Activated naive CD4-positive, alpha-beta T cell treated with Interleukin-2 at 50 U/mL for 16 hours (primary cell): ENCODE data around the gene PTPRN2.

ENCODE experiments used
- DNase-seq: peaks from one replicate; pipeline ENCODE4 v3.0.0-alpha.2; 2020

Gene PTPRN2

DNA sequence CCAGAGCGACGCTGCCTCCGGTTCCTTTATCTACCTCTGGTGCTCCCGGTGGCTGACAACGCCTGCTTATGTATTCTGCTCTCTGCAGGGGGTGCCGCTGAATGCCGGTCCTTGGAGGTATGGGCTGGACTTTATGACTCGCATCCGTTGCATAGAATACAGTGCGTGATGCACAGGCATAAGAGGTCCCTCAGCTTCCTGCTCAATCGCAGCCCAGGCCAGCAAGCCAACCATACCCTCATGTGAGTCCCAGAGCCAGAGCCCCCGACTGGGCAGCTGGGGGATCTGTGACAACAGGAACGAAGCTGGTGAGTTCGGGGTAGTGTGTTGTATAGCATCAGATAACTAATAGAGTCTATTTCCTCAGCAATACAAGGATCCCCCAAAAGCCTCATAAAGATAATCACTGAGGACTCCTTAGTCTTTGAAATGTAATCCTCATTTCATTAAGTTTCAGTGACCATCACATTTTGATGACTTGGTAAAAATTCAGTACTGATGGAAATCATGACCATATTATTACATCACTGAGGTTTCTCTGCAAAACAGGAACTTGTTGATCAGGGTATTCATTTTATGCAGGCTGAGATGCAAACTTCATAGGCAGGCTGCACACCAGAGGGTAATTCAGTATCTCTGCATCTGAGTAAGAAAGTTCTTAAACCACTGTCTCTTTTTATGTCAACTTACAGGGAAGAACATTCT lies 607.8 kb downstream of the PTPRN2 start:
- DNase-seq, result no peak

DNA sequence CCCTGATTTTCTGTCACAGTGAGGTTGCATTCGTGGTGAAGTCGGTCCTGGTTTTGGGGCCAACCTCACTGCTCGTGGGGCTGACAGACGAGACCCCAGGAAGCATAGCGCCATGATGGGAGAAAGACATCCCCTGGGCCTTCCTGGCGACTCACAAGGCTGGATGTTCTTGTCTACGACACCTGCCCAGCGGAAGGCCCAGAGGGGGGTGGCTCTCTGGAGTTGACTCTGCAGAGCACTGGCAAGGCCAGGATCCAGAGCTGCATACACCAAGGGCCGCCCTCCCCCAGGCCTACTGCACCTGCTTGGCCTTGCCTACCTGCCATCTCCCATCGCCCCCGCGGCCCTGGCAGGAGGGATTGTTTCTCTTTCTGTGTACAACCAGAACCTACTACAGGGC lies 608.9 kb downstream of the PTPRN2 start:
- no peak for DNase-seq

DNA sequence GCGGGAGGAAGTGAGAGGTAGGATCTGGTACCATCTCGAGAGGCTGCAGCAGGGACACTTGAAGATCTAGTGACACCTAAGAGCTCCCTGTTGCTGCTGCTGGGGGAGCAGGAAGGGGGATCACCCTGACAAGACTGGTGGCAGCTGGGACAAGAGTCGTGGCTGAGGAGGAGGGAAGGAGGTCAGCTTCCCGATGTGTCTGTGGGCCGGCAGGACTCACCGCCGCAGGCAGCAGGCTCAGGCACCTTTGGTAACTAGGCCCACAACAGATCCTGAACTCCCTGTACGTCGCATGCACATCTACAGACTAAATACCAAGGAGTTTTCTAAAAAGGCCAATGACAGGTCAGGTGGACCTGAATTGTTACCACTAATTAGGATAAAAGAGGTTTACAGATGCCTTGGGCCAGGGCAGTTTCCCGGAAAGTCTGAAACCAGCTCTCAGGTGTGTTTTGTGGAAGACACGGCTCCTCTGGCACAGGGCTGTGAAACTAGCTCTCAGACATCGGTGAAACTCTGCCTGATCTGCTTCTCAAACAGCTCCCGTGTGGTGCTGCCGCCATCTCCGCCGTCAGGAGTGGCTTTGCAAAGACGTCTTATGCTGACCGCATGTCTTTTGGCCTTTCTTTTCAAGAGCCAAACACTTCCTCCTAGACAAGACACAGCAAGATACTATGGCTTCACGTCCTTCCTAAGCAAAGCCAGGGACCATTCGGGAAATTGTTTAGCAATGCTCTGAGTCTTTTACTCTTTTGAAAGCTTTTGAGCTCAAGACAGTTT lies 609.7 kb downstream of the PTPRN2 start:
- no peak for DNase-seq

DNA sequence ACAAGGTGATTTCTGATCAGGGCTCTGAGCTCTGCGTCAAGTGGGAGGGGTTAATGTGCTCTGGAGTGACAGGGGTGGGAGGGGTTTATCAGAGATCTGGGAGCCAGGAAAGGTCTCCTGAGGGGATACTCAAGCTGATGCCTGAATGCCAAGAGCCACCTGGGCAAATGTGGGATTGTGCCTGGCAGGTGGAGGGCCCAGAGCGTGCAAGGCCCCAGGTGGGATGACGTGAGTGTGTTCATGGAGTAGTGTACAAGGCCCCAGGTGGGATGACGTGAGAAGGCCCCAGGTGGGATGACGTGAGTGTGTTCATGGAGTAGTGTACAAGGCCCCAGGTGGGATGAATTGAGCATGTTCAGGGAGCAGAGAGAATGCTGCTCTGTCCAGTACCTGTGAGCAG lies 610.3 kb downstream of the PTPRN2 start:
- DNase-seq, result no peak

DNA sequence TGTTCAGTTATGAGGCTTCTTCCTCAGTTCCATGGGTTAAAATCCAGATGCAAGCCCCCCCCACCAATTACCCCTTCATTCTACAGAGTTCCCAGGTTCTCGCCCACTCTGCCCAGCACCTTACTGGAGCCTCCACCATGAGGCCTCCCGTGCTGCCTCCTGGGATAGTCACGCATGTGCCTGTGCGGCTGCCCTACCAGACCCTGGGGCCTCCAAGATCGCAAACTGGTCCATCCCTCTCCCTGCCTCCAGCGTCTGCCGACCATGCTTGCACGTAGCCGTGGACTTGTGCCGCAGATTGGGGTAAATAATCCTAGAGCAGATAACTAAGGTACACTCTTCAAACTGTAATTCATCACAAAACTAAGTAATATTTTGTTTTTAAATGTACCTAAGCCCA lies 611.2 kb downstream of the PTPRN2 start:
- DNase-seq, result no peak

DNA sequence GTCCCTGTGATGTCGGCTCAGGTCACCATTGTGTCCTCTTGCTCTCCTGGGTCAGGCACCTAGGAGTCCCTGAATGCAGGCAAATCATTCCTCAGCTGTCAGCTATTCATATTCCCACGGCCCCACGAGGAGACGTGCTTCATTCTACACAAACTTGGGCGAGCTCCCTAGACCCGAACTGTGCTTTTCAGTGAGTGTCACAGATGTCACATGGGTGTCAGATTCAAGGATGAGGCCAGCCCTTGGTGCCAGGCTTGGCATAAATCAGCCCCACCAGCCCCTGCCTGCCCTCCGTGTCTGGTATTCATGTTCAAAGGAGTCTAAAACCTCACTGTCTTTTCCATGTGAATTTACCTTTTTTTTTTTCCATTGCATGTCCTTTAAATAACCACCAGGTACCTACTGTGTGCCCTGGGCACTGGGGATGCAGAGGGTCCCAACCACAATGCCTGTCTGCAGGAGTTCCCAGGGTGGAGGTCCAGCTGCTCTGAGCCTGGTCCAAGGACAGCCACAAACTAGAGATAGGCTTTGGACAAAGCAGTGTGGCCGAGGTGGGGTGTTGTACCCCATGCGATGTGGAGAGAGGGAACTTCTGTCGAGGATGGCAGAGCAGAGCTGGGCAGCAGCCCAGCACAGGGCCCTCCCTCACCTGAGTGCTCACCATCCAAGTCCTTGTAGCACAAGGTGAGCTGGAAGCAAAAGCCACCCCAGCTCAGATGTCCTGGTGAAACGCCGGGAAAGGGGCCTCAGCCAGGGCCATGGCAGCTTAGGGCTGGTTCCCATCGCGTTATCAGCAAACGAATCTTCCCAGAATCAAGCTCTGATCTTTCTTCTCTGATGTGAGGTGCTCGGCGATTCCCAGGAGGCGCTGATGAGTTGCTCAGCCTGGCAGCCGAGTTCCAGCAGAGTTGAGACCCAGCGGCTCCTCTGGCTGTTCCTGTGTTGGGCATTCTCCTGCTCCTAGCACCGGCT lies 611.9 kb downstream of the PTPRN2 start:
- no peak for DNase-seq

DNA sequence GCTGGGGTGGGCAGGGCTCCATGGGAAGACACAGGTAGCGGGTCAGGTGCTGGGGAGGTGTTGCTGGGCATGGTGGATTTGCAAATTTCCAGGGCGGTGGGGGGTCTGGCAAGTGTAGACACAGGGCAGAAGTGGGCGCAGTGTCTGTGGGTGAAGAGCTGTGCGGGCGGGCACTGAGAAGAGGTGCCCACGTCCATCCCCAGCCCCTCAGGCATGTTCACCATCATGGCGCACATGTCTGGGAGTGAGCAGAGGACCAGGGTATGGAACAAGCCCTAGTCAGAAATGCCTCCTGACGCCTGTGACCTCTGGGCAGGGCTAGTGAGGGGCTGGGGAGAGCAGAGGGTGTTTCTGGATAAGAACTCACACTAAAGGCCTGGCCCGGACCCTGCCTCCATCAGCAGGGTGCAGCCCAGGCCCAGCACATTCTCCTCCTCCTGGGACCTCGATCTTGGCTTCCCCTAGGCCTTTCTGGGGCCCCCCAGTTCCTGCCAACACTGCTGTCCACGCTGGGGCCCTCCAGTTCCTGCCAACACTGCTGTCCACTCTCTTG lies 612.9 kb downstream of the PTPRN2 start:
- no peak for DNase-seq

DNA sequence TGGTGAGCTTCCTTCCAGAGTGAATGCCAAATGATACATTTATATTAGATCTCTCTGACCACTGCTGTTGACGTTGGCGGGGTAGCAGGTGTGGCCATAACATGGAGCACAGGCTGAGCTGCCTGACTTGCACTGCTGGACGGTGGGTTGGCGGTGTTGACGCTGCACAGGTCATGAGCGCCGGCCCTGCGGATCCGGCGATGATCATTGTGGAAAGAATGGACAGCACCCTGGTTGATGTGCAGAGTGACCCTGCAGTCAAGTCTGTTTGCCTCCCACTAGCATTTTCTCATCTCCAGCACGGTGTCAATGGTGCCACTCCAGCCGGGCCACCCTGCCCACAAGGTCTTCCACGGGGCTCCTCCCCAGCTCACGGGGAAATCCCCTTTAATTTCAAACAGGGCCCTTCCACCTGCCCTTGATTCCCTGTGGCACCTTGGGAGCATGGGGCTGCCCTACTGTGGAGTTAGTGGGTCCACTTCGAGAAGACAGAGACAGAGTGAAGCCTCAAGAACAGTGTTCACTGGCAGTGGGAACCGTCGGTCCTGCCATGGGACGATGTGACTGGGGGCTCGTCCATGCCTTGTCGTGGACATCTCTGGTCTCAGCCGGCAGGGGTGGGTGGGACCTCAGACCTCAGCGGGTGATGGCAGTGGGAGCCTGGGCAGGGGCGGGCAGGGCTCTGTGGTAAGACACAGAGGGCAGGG lies 613.5 kb downstream of the PTPRN2 start:
- no peak for DNase-seq

DNA sequence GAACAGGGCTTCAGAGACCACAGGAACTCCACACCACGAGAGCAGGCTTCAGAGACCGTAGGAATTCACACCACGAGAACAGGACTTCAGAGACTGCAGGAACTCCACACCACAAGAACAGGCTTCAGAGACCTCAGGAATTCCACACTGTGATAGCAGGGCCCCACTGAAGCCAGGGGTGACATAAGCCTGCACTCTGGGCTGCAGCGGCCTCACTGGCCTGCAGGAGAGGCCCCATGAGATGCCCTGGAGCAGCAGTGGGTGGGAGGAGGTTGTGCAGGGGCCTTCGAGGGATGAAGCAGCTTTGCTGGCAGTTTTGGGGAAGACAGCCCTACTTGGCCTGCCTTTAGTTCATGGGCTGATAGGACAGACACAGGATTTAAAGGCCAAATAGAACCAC lies 614.7 kb downstream of the PTPRN2 start:
- DNase-seq, result no peak

DNA sequence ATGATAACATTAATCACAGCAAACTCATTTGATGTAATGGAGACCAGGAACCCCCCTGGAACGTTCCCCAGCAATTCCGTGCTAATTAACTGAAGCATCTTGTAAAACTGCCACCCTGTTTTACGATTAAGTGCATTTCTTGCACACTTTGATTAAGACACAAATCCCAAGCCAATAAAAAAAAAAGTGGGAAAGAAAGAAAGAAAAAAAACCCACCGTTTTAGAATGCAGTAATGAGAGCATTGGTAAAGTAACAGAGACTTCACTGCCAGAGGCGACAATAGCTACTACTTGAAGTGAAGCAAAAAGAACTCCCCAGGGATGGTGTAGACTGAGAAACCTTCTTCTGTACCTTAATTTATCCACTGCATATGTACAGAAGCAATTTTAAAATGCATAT lies 616.1 kb downstream of the PTPRN2 start:
- no peak for DNase-seq

DNA sequence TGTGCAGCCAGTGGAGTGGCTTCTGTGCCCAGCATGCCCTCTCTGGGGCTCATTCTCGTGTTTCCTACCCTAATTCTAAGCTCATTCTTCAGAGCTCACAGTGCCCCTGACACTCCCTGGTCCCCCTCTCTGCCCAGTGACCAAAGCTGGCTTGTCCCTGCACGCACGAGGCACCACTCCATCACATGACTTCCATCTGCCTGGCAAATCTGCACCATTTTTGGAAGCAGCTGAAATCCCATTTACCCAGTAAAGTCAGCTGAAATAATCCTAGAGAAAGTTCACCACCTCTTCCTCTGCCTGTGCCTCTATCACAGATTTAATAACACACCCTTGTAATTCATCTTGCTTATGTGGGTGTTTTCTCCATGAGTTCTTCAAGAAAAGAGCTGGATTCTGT lies 616.9 kb downstream of the PTPRN2 start:
- DNase-seq, result no peak

DNA sequence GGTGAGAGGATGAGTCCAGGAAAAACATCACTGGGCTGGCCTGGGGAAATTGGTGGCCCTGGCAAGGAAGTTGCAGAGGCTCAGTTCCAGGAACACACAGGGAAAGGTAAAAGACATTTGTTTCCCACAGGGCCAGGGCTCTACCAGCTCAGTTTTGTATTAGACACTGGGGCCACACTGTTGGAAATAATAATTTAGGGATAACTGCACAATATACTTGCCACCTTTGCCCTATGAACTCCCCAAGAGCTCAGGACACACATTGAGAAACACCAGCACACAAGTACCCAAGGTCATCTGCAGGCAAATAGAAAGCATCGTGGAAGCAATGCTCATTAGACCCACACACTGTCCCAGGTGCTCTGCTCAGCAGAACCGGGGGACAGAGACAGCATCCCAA lies 617.6 kb downstream of the PTPRN2 start:
- DNase-seq, result no peak

DNA sequence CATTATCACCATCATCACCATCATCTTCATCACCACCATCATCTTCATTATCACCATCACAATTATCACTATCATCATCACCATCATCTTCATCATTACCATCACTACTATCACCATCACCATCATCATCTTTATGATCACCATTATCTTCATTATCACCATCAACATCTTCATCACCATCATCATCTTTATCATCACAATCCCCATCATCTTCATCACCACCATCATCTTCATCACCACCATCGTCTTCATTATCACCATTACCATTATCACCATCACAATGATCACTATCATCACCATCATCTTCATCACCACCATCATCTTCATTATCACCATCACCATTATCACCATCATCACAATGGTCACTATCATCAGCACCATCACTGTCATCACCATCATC lies 621.1 kb downstream of the PTPRN2 start:
- DNase-seq, result no peak

DNA sequence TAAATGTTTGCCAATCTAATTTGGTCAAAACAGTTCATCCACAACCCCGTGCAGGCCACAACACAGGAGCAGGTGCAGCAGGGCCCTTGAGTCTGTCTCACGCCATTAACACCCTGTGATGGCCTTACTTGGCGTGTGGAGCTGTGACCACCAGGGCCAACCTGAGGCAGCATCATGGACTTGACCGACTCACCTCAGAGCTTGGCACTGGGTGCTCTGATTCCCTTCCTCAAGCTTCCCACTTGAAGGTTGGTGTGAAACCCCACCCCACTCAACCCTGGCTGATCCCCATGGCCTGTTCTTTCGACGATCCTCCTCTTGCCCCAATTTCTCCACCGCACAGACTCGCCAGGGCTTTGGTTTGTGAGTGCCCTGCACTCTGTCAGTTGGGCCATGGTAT lies 623.1 kb downstream of the PTPRN2 start:
- no peak for DNase-seq

DNA sequence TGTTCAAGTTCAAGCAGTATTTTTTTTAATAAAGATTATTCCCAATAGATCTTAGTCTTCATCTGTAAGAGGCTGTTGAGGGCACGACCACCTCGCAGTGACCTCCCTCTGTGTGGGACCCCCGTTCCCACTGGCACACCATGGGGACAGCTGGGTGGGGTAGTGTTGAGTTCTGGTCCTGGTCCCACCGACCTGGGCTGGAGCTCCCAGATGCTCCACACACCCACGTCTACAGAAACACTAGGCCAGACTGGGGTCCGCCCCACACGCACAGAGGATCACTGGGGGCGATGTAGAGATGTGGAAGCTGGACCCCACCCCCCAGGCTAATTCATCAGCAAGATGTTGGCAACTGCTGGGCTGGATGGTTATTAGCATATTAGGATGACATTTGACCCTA lies 623.6 kb downstream of the PTPRN2 start:
- no peak for DNase-seq

DNA sequence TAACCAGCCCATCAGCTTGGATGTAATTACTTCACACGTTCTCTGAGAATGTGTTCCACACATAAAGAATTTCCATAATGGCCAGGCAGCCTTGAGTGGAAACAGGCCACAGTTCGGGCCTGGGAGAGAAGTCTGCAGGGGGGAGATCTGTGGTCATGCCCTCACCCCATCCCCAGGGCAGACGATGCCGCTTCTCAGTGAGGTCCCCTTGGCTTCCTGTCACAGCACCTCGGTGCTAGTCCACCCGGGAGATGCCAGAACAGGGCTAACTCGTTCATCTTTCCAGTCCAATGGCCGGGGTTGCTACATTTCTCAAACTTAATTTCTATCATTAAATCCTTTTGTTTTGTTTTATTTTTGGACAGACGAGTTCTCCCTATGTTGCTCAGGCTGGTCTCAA lies 624.1 kb downstream of the PTPRN2 start:
- DNase-seq, result no peak

DNA sequence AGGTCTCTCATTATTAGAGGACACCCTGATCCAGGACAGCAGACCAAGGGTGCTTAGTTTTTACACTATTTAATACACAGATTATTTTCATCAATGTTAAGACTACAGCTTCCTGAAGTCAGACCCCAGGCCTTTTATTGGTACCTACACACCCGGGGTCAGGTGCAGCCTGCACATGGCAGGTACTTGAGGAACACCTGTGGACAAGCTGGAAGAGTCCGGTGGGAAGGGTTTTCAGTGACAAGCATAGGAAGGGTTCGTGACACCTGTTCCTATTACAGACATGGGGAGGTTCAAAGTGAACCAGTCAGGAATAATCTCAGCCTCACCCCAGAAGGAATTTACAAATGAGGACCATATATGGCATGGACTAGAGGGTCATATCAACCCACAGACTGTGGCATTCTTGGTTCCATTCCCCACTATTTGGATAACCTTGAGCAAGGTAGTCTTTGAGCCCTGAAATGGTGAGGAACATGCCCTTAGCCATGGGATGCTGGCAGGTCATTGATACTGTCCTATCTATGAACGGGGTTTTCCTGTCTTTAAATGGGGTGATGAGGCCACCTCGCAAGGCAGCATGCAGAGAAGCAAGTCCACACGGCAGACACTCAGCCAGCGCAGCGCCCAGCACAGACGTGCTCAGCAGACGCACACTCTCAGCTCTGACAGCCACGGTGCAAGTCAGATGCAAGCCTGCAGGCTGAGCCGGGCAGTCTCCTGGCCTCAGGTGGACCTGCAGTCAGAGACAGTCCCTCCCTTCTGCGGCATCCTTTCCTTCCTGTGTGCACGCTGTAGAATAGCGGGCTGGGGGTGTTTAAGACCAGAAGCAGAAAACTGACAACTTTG lies 624.9 kb downstream of the PTPRN2 start:
- no peak for DNase-seq

DNA sequence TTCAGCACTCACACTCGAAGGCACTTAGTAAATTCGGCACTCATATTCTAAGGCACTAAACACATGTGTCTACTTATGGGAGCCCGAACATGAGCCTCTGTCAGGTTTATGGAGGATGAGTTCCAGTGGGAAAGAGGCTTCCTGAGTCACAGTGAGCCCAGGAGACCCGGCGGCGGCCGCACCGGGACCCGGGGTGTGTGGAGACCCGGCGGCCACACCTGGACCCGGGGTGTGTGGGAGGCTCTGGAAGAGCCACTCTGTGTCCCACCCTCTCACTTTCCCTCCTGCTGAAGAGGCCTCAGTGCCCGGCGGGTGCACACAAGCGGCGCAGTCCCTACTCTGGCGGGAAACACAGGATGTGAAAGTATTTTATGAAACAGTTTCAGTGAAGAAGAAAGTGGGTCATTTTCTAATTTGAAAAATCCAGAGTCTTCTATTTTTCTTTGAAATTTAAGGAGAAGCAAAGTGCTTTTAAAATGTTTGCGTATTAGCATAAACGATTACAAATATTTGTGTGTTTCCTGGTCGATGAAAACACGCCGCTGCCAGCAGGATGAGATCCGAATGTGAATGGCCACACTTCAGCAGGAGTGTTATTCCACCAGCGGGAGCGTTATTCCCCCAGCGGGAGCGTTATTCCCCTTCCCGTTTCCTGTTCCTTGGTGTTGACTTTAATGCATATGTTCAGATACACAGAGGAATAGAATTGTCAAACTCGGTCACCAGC lies 625.7 kb downstream of the PTPRN2 start:
- DNase-seq, result no peak

DNA sequence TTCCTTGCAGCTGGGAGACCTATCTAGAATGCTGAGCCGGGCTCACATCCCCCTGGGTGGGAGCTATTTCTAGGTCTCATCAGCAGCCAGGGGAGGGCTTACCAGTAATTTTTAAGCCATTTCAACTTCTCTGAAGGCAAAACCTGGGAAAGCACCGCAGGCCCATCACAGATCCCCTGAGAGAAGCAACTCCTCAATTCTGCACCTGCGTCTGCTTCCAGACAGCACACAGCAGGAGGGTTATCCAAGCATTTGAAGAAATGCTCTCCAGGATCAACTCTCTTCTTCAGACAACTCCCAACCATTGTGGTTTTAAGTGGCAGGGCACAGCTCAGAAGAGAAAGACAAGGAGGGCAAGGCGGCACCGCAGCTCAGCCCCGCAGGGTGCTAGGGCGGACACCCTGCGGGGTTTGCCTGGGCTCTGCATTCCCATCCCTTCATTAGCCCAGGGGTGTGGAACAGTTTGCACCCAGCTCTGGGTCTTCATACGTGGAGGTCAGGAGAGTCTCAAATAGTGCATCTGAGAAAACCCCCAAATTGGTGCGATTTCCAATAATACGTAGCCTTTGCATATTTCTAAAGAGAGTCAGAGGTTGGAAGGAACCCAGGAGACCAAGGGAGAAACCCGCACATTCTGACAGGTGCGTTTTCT lies 632.1 kb downstream of the PTPRN2 start:
- DNase-seq, result no peak

DNA sequence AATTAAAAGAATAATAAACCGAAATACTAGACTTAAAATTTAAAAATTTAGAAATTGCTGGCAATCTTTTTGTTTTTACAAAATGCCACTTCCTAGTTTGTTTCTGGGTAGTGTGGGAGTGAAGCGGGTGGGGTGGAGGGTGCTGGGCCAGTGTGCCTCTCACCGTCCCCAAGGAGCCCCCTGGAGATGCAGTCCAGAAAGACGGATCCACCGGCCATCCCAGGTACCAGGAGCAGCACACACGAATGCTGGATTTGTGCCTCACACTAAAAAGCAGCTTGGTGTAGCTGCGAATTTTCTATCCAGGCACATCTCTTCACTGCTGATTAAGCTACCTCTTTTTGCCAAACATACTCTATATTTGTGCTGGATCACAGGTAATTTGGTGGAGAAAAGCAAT lies 632.7 kb downstream of the PTPRN2 start:
- no peak for DNase-seq
